GM10248 (cell line): ENCODE data around the gene UBAP1.
"Not testable (repeated sequence)": the region's sequence is repeated elsewhere in the genome, so short reads cannot be mapped to it uniquely, and the experiment has no call there.

Experiments
- CTCF ChIA-PET: fragments of 300-600 bp; sonication (Branson Sonifier 250); formaldehyde crosslinking; extraction: SDS; loops from one replicate; lab custom pipeline; 2021; ENCODE audit warnings: antibody characterized with exemption; lab: Yijun Ruan, JAX
- POLR2A ChIA-PET: fragments of 350-650 bp; sonication (Branson Sonifier 250); formaldehyde crosslinking; extraction: SDS; loops from one replicate; lab custom pipeline; 2020; ENCODE audit warnings: antibody characterized with exemption; lab: Yijun Ruan, JAX
- DNase-seq: peaks from one replicate; pipeline ENCODE4 v3.0.0; 2012; ENCODE audit errors: extremely low spot score
- TF ChIP-seq, protein P1 (sequence below): IDR thresholded peaks from 2 replicates; pipeline ENCODE4 v1.5.1; 2012; ENCODE audit warnings: mild to moderate bottlenecking, low read depth; ENCODE audit errors: extremely low read depth, missing control alignments, control extremely low read depth

Gene UBAP1

DNA sequence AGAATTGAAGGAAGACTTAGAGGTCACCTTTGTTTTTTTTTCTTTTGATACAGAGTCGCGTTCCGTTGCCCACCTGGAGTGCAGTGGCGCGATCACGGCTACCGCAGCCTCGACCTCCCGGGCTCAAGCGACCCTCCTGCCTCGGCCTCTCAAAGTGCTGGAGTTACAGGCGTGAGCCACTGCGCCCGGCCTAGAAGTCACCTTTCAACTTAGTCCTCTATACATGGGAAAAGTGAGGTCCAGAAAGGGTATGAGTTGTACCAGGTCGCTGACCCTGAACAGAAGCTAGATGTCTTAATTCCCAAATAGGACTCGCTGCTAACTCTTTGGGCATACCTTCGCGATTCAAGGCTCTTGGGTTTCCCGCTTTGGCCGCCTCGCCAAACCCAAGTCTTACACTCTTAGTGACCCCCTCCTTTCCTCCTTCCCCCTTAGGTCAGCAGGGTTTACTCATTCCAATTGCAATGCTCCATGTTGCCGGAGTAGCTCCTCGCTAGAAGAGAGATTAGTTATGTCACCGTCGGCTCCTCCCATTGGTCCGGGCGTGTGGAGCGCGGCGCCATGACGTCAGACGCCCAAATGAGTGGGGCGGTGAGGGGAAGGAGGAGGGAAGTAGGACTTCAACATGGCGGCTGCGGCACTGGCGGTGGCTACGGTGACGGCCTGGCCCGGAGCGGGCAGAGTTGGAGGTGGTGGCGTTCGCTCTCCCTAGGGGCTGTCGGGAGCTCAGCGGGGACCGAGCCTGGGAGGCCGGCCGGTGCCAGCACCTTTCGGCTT lies at the start of gene UBAP1:
TSS of gene UBAP1 (plus strand) at position 608 of the 777 bp plus-strand sequence. CDS start 41,872 bp downstream, outside the sequence.
- CTCF ChIA-PET = interaction anchor here (1.2 to 1.9 kb wide), 4 partner anchors 8 to 365 kb away, joined by 4 to 7 read pairs (median 6); no protein-coding TSS in a partner anchor
- DNase-seq = peak; percentile 96
- TF ChIP-seq, protein P1, sequence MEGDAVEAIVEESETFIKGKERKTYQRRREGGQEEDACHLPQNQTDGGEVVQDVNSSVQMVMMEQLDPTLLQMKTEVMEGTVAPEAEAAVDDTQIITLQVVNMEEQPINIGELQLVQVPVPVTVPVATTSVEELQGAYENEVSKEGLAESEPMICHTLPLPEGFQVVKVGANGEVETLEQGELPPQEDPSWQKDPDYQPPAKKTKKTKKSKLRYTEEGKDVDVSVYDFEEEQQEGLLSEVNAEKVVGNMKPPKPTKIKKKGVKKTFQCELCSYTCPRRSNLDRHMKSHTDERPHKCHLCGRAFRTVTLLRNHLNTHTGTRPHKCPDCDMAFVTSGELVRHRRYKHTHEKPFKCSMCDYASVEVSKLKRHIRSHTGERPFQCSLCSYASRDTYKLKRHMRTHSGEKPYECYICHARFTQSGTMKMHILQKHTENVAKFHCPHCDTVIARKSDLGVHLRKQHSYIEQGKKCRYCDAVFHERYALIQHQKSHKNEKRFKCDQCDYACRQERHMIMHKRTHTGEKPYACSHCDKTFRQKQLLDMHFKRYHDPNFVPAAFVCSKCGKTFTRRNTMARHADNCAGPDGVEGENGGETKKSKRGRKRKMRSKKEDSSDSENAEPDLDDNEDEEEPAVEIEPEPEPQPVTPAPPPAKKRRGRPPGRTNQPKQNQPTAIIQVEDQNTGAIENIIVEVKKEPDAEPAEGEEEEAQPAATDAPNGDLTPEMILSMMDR = no peak
- POLR2A ChIA-PET = interaction anchor here (0.5 to 1.2 kb wide), 3 partner anchors 52 to 137 kb away, joined by 4 read pairs; partner anchors contain the start of gene DCAF12

DNA sequence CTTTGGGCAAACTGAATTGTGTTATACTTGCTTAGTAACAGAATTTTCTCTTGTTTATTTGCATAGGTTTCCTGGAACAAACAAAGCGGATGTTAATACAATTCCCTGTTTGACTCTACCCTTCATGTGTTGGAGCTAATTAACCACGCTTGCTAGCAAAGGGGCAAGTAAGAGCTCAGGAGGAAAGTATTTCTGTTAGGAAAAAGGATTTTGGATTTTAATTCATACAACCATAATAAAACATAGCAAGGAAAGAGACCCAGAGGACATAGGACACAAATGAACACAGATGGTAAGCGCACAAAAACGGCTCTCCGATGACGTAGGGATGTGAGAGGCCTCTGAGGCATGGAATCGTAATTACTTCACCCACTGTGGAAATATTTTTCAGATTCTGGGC lies 47.3 kb upstream of the UBAP1 start:
- CTCF ChIA-PET = no interaction called here
- POLR2A ChIA-PET = no interaction called here
- TF ChIP-seq, protein P1 = no peak
- DNase-seq = no peak

DNA sequence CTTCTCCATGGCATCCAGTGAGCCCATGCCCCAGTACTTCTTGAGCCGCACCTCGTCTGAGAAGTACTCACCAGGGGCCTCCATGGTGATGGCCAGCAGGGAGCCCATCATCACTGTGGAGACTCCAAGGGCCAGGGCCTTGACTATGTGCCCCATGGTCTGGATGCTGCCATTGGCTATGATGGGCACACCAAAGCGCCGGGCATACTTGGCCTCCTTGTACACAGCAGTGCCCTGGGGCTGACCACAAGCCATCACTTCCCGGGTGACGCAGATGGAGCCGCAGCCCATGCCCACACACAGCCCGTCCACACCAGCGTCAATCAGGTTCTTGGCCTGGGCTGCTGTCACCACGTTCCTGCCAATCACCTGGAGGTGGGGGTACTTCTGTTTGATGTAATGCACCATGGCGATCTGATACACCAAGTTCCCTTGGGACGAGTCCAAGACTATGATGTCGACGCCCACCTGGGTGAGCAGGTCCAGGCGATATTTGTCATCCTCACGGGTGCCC lies 45.4 kb upstream of the UBAP1 start:
- DNase-seq = no peak
- ChIA-PET POLR2A (no interaction called here), CTCF (interaction anchor here (1.4 to 1.5 kb wide), 2 partner anchors 11 to 319 kb away, joined by 3 read pairs; no protein-coding TSS in a partner anchor)
- TF ChIP-seq, protein P1 = no peak

DNA sequence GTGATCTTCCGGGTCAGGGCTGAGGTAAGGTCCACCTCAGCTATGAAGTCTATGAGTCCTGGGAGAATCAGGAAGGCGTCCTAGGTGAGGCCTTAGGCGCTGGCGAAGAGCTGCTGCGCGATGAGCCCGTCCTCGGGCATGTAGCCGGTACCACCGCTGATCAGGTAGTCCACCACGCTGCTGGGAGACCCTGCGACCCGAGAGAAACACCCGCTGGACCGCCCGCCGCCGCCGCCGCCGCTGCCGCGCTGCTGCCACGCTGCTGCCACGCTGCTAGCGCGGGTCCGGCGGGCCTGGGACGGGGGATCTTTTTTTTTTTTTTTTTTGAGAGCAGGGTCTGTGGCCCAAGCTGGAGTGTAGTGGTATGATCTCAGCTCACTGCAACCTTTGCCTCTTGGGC lies 44.3 kb upstream of the UBAP1 start:
- ChIA-PET CTCF (interaction anchor here (0.6 to 1.5 kb wide), 3 partner anchors 10 to 747 kb away, joined by 3 read pairs; no protein-coding TSS in a partner anchor), POLR2A (no interaction called here)
- no peak for DNase-seq
- TF ChIP-seq, protein P1 = no peak

DNA sequence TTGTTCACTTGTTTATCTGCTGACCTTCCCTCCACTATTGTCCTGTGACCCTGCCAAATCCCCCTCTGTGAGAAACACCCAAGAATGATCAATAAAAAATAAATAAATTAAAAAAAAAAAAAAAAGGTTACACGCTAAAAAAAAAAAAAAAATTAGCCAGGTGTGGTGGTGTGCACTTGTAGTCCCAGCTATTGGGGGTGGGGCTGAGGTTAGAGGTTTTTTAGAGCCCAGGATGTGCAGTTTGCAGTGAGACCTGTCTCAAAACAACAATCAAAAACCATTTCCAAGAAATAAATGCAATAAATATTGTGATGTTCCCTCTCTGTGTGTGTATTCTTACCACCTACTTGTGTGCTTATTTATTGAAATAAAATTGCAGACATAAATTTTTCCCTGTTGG lies 40.2 kb upstream of the UBAP1 start:
- POLR2A ChIA-PET = interaction anchor here (0.7 kb wide), 1 partner anchor 91 kb away, joined by 4 read pairs; no protein-coding TSS in a partner anchor
- CTCF ChIA-PET, DNase-seq: not testable (repeated sequence)

DNA sequence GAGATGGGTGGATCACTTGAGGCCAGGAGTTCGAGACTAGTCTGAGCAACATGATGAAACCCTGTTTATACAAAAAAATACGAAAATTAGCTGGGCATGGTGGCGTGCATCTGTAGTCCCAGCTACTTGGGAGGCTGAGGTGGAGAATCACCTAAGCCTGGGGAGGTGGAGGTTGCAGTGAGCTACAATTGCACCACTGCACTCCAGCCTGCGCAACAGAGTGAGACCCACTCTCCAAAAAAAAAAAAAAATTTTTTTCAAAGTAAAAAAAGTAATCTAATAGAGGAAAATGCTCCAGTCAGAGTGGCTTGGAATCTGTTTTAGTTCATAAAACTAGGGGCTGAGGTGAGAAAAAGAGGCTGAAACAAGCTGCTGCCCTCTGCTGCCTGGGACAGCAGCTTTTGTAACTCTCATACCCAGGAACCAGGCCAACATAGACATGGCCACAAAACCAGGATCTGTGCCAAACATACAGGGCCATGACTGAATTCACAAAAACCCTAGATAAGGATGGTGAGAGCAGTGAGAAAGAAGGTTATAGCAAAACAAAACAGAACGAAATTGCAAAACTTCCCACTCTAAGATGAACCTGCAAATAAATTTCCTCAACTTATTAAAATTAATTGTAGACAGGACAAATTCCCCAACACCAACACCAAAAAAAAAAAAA lies 39.2 kb upstream of the UBAP1 start:
- DNase-seq = no peak
- ChIA-PET POLR2A (no interaction called here), CTCF (interaction anchor here (1.6 to 1.8 kb wide), 2 partner anchors 8 to 26 kb away, joined by 3 to 6 read pairs; no protein-coding TSS in a partner anchor)
- TF ChIP-seq, protein P1 = peak; percentile 14
